A549 (cell line): Measurements from ENCODE around the gene ARVCF.

Experiments
- CTCF ChIP-seq: fragments of >200 bp; sonication (Bioruptor Twin); formaldehyde crosslinking; IDR thresholded peaks from 3 replicates; pipeline ENCODE4 v1.5.1; 2016
- EP300 ChIP-seq, 2 experiments: fragments of >200 bp; sonication (Bioruptor Twin); formaldehyde crosslinking; IDR thresholded peaks; 2 replicates in 1 of 2; 3 replicates in 1 of 2; pipeline ENCODE4 v1.6.1; 2016 to 2017
- JUNB ChIP-seq: fragments of >200 bp; sonication (Bioruptor Twin); formaldehyde crosslinking; IDR thresholded peaks from 2 replicates; pipeline ENCODE4 v1.6.1; 2016
- NFE2L2 ChIP-seq: fragments of 150-350 bp; conservative IDR thresholded peaks from 2 replicates; pipeline ENCODE4 v1.6.1; 2014; ENCODE audit warnings: low read length
- REST ChIP-seq: fragments of 200-600 bp; sonication (generic); IDR thresholded peaks from 2 replicates; pipeline ENCODE4 v1.6.1; 2016; ENCODE audit warnings: antibody characterized with exemption, mild to moderate bottlenecking, moderate library complexity
- RFX5 ChIP-seq: fragments of 450-650 bp; IDR thresholded peaks from 2 replicates; pipeline ENCODE4 v1.7.1; 2014; ENCODE audit warnings: antibody characterized with exemption, mild to moderate bottlenecking, moderate library complexity
- SREBF2 ChIP-seq: fragments of 450-650 bp; IDR thresholded peaks from 2 replicates; pipeline ENCODE4 v1.6.1; 2014; ENCODE audit warnings: mild to moderate bottlenecking, moderate library complexity

GRCh38 chr22:19981171-19981960, 35.3 kb downstream of the ARVCF start:
- TF ChIP-seq NFE2L2, result no peak
- no peak for TF ChIP-seq CTCF
- no peak for TF ChIP-seq JUNB
- TF ChIP-seq SREBF2, result no peak
- TF ChIP-seq EP300 (IDR thresholded peaks at IDR 0.05), result no peak
- TF ChIP-seq RFX5, result no peak
- no peak for TF ChIP-seq REST
